Ovary (tissue), 9 donors: ENCODE measurements around the gene RPRD1A. TPM values are rescaled to one million over a fixed set of nuclear protein-coding genes. Genes with fewer than 3 reads are reported as not detected.

ENCODE experiments used
- DNase-seq, 5 donors: peaks; one replicate each; pipeline ENCODE4 v3.0.0-alpha.2; 2019 to 2020
- H3K27ac ChIP-seq, 2 donors: fragments of 200-600 bp; one replicate each; pipeline versions ENCODE4 v1.5.1 to v1.8.0; 2019 to 2022
- H3K27me3 ChIP-seq: fragments of 200-600 bp; one replicate; pipeline ENCODE4 v1.8.0; 2022
- H3K36me3 ChIP-seq: fragments of 200-600 bp; sonication (generic); one replicate; pipeline ENCODE4 v1.5.1; 2019
- H3K4me1 ChIP-seq: one replicate; pipeline ENCODE4 v1.8.1; 2013; ENCODE audit warnings: mild to moderate bottlenecking, moderate library complexity; ENCODE audit not compliant: insufficient read depth
- H3K4me3 ChIP-seq: fragments of 200-600 bp; sonication (generic); one replicate; pipeline ENCODE4 v1.5.1; 2017
- H3K9me3 ChIP-seq, 2 donors: fragments of 200-600 bp in 1 of 2; sonication (generic) in 1 of 2; one replicate each; pipeline versions ENCODE4 v1.5.1 to v1.8.1; 2013 to 2019; ENCODE audit warnings: mild to moderate bottlenecking in 1 of 2, moderate library complexity in 1 of 2
- CTCF ChIP-seq, 3 donors: fragments of 450-650 bp in 2 of 3; fragments of 200-600 bp in 1 of 3; IDR thresholded peaks; one replicate each; pipeline versions ENCODE4 v1.5.1 to v1.8.0; 2016 to 2022; ENCODE audit warnings: antibody characterized with exemption in 3 of 3, mild to moderate bottlenecking in 1 of 3
- EP300 ChIP-seq: sonication (generic); formaldehyde crosslinking; IDR thresholded peaks from one replicate; pipeline ENCODE4 v1.6.1; 2017; ENCODE audit warnings: antibody characterized with exemption
- POLR2A ChIP-seq: fragments of 450-650 bp; IDR thresholded peaks from one replicate; pipeline ENCODE4 v1.6.1; 2017; ENCODE audit warnings: antibody characterized with exemption, mild to moderate bottlenecking, moderate library complexity
- WGBS, 3 donors: extraction: QIAGEN DNeasy Blood & Tissue Kit in 1 of 3; methylation state at CpG; one replicate each; pipeline versions ENCODE4 v1.1.5 to v1.1.7; 2013 to 2017; 5-methylcytosine and 5-hydroxymethylcytosine counted together
- intact Hi-C, 4 donors: fragments of 100-400 bp; cut with DNase I; formaldehyde crosslinking; loops; one replicate each; pipeline versions ENCODE4 v1.11.0 to v1.15.1; 2022 to 2023
- polyA plus RNA-seq, 2 donors: library from polyadenylated mRNA; stranded (reverse); fragments of 200-250 nt in 1 of 2; fragments of 350-450 nt in 1 of 2; fragmentation: Illumina TruSeq in 1 of 2; extraction: RNeasy Lipid Tissue Mini Kit (QIAGEN cat#74804) in 1 of 2; gene quantifications; one replicate each; pipeline ENCODE4 v1.2.3, GENCODE V29; 2013 to 2014
- total RNA-seq, 7 donors: library from RNA; depleted of rRNA in 2 of 7; stranded (reverse); fragments of >200 nt in 2 of 7; fragmentation: NEBNext Ultra II Directional in 3 of 7; extraction: Animal tissue kit (Norgen Biotek cat#: 25700) in 3 of 7; gene quantifications; one replicate each; pipeline versions ENCODE4 v1.1.0 to v1.2.4, GENCODE V29; 2016 to 2023
- donor health status: DM: no; HTN: no; CAD: no; lungs with moderate emphysema.
- donor health status: DM: no; HTN: no; CAD: no.
- donor health status: Bipolar disorder and iron deficiency.
- donor health status: DM: yes; HTN: yes; CAD: no.
- donor health status: DM: no; HTN: no; CAD: no.
- donor health status: DM: yes; HTN: yes; CAD: no.

RPRD1A gene
- total and polyA plus RNA-seq, 9 donors = 19.3 to 56.8 (median 41.3) TPM

GRCh38 chr18:35949903-35950627 lies 117.3 kb downstream of the RPRD1A start:
- peak overlapping the region; percentile 51 for H3K4me3 ChIP-seq
- H3K4me1 ChIP-seq = peaks cover 3% of the 10 kb centered on the region
- no peaks in the 10 kb centered on the region for H3K9me3 ChIP-seq
- H3K27me3 ChIP-seq = no peaks in the 10 kb centered on the region
- H3K27ac ChIP-seq = no peak overlapping the region
- TF ChIP-seq POLR2A = no peak
- TF ChIP-seq EP300 = no peak
- TF ChIP-seq CTCF (IDR thresholded peaks at IDR 0.05) = peak; percentile 55 to 67 (median 62)
- H3K36me3 ChIP-seq = no peaks in the 10 kb centered on the region
- peak; percentile 35 to 63 (median 55) for DNase-seq
- intact Hi-C loops = loop anchor here in 2 of 4 donors (10.0 kb wide), 2 partner anchors 535 to 545 kb away; no protein-coding TSS in a partner anchor
- 2 to 3% (median 2%) methylated on average over 47 to 54 of the region's 54 CpGs for WGBS, 3 donors

- no peak overlapping the region for H3K27ac ChIP-seq
Measured at GRCh38 chr18:35949090-35949489, 118.3 kb downstream of the RPRD1A start.

GRCh38 chr18:35948080-35948479 lies 119.3 kb downstream of the RPRD1A start:
- TF ChIP-seq POLR2A (no peak), CTCF (IDR thresholded peaks at IDR 0.05) (no peak), EP300 (no peak)
- Histone ChIP-seq H3K4me3 (no peak overlapping the region), H3K36me3 (no peaks in the 10 kb centered on the region), H3K9me3 (no peaks in the 10 kb centered on the region), H3K4me1 (peaks cover 3% of the 10 kb centered on the region), H3K27ac (no peak overlapping the region), H3K27me3 (no peaks in the 10 kb centered on the region)
- 64 to 67% (median 66%) methylated on average over 3 of the region's 3 CpGs for WGBS, 3 donors
- DNase-seq = no peak
- intact Hi-C loops = loop anchor here in 2 of 4 donors (10.0 kb wide), 2 partner anchors 533 to 543 kb away; no protein-coding TSS in a partner anchor

More at GRCh38 chr18:35949090-35949489, 118.3 kb downstream of the RPRD1A start:
- intact Hi-C loops = loop anchor here in 2 of 4 donors (10.0 kb wide), 2 partner anchors 534 to 544 kb away; no protein-coding TSS in a partner anchor
- H3K4me3 ChIP-seq = no peak overlapping the region
- no peaks in the 10 kb centered on the region for H3K36me3 ChIP-seq
- no peak for DNase-seq
- H3K27me3 ChIP-seq = no peaks in the 10 kb centered on the region
- 61 to 69% (median 66%) methylated on average over 6 of the region's 6 CpGs for WGBS, 3 donors
- peaks cover 3% of the 10 kb centered on the region for H3K4me1 ChIP-seq
- no peaks in the 10 kb centered on the region for H3K9me3 ChIP-seq
- TF ChIP-seq CTCF (IDR thresholded peaks at IDR 0.05) (no peak), POLR2A (no peak), EP300 (no peak)

- intact Hi-C loops = loop anchor here in 2 of 4 donors (10.0 kb wide), 2 partner anchors 528 to 538 kb away; no protein-coding TSS in a partner anchor
- no peaks in the 10 kb centered on the region for H3K36me3 ChIP-seq
- H3K9me3 ChIP-seq = no peaks in the 10 kb centered on the region
- no peaks in the 10 kb centered on the region for H3K27me3 ChIP-seq
- H3K27ac ChIP-seq = no peak overlapping the region
- no peak overlapping the region for H3K4me3 ChIP-seq
- no peaks in the 10 kb centered on the region for H3K4me1 ChIP-seq
- DNase-seq = no peak
- no peak for TF ChIP-seq EP300
- no peak for TF ChIP-seq POLR2A
- no peak for TF ChIP-seq CTCF (IDR thresholded peaks at IDR 0.05)
- WGBS, 3 donors = 92 to 93% (median 93%) methylated on average over 6 of the region's 6 CpGs
Measured at GRCh38 chr18:35942661-35943060, 124.7 kb downstream of the RPRD1A start.
